IPS-15b (cell line): ENCODE data around the gene MYLIP.

ENCODE experiments used
- H3K27me3 ChIP-seq: one replicate; pipeline ENCODE4 v1.6.1; 2013; ENCODE audit warnings: low read length; ENCODE audit not compliant: control insufficient read depth, insufficient read depth
- H3K36me3 ChIP-seq: one replicate; pipeline ENCODE4 v1.6.1; 2013; ENCODE audit warnings: low read length; ENCODE audit not compliant: control insufficient read depth, insufficient read depth
- H3K4me1 ChIP-seq: one replicate; pipeline ENCODE4 v1.6.1; 2013; ENCODE audit warnings: mild to moderate bottlenecking, low read length; ENCODE audit not compliant: control insufficient read depth, insufficient read depth
- H3K4me3 ChIP-seq: one replicate; pipeline ENCODE4 v1.5.1; 2013; ENCODE audit warnings: low read depth, low read length
- H3K9ac ChIP-seq: one replicate; pipeline ENCODE4 v1.6.1; 2013; ENCODE audit warnings: low read depth, mild to moderate bottlenecking, low read length
- H3K9me3 ChIP-seq: one replicate; pipeline ENCODE4 v1.6.1; 2013; ENCODE audit warnings: mild to moderate bottlenecking, low read length; ENCODE audit not compliant: control insufficient read depth, insufficient read depth

Gene MYLIP

GRCh38 chr6:16148498-16148897 lies 19.6 kb downstream of the MYLIP start:
- Histone ChIP-seq H3K4me1 (no peaks in the 10 kb centered on the region), H3K9ac (no peak overlapping the region), H3K36me3 (peaks cover 30% of the 10 kb centered on the region), H3K9me3 (no peaks in the 10 kb centered on the region), H3K27me3 (no peaks in the 10 kb centered on the region), H3K4me3 (no peak overlapping the region)

GRCh38 chr6:16149305-16149704 lies 20.4 kb downstream of the MYLIP start:
- no peaks in the 10 kb centered on the region for H3K9me3 ChIP-seq
- no peak overlapping the region for H3K9ac ChIP-seq
- no peaks in the 10 kb centered on the region for H3K27me3 ChIP-seq
- no peaks in the 10 kb centered on the region for H3K4me1 ChIP-seq
- no peak overlapping the region for H3K4me3 ChIP-seq
- H3K36me3 ChIP-seq = peaks cover 27% of the 10 kb centered on the region

GRCh38 chr6:16150098-16150497 lies 21.2 kb downstream of the MYLIP start:
- Histone ChIP-seq H3K4me1 (no peaks in the 10 kb centered on the region), H3K9me3 (no peaks in the 10 kb centered on the region), H3K4me3 (no peak overlapping the region), H3K9ac (no peak overlapping the region), H3K27me3 (no peaks in the 10 kb centered on the region), H3K36me3 (peaks cover 20% of the 10 kb centered on the region)

GRCh38 chr6:16153211-16153820 lies 24.4 kb downstream of the MYLIP start:
- Histone ChIP-seq H3K4me3 (no peak overlapping the region), H3K9me3 (no peaks in the 10 kb centered on the region), H3K9ac (no peak overlapping the region), H3K27me3 (no peaks in the 10 kb centered on the region), H3K4me1 (no peaks in the 10 kb centered on the region), H3K36me3 (peaks cover 2% of the 10 kb centered on the region)

GRCh38 chr6:16154904-16155303 lies 26.0 kb downstream of the MYLIP start:
- Histone ChIP-seq H3K4me3 (no peak overlapping the region), H3K36me3 (peaks cover 2% of the 10 kb centered on the region), H3K9me3 (no peaks in the 10 kb centered on the region)

GRCh38 chr6:16157492-16157891 lies 28.6 kb downstream of the MYLIP start:
- no peak overlapping the region for H3K9ac ChIP-seq
- H3K9me3 ChIP-seq = no peaks in the 10 kb centered on the region
- peaks cover 2% of the 10 kb centered on the region for H3K36me3 ChIP-seq
- no peaks in the 10 kb centered on the region for H3K27me3 ChIP-seq
- H3K4me1 ChIP-seq = no peaks in the 10 kb centered on the region
- no peak overlapping the region for H3K4me3 ChIP-seq

More at GRCh38 chr6:16154904-16155303, 26.0 kb downstream of the MYLIP start:
- Histone ChIP-seq H3K9ac (no peak overlapping the region), H3K27me3 (no peaks in the 10 kb centered on the region), H3K4me1 (no peaks in the 10 kb centered on the region)

GRCh38 chr6:16157909-16158308 lies 29.0 kb downstream of the MYLIP start:
- Histone ChIP-seq H3K36me3 (peaks cover 2% of the 10 kb centered on the region), H3K27me3 (no peaks in the 10 kb centered on the region), H3K9me3 (no peaks in the 10 kb centered on the region), H3K4me3 (no peak overlapping the region), H3K9ac (no peak overlapping the region), H3K4me1 (no peaks in the 10 kb centered on the region)

- no peaks in the 10 kb centered on the region for H3K9me3 ChIP-seq
- H3K27me3 ChIP-seq = no peaks in the 10 kb centered on the region
- H3K4me3 ChIP-seq = no peak overlapping the region
- H3K36me3 ChIP-seq = peaks cover 2% of the 10 kb centered on the region
- H3K4me1 ChIP-seq = no peaks in the 10 kb centered on the region
- no peak overlapping the region for H3K9ac ChIP-seq
These were observed 30.2 kb downstream of the MYLIP start for GRCh38 chr6:16158943-16159557.

GRCh38 chr6:16160794-16161193 lies 31.9 kb downstream of the MYLIP start:
- no peaks in the 10 kb centered on the region for H3K9me3 ChIP-seq
- H3K4me3 ChIP-seq = no peak overlapping the region
- H3K9ac ChIP-seq = no peak overlapping the region
- no peaks in the 10 kb centered on the region for H3K36me3 ChIP-seq
- H3K4me1 ChIP-seq = no peaks in the 10 kb centered on the region
- no peaks in the 10 kb centered on the region for H3K27me3 ChIP-seq

GRCh38 chr6:16162003-16162402 lies 33.1 kb downstream of the MYLIP start:
- Histone ChIP-seq H3K9me3 (no peaks in the 10 kb centered on the region), H3K4me3 (no peak overlapping the region), H3K27me3 (no peaks in the 10 kb centered on the region), H3K4me1 (no peaks in the 10 kb centered on the region), H3K9ac (no peak overlapping the region), H3K36me3 (no peaks in the 10 kb centered on the region)

- Histone ChIP-seq H3K9me3 (no peaks in the 10 kb centered on the region), H3K9ac (no peak overlapping the region), H3K27me3 (no peaks in the 10 kb centered on the region), H3K36me3 (no peaks in the 10 kb centered on the region), H3K4me3 (no peak overlapping the region), H3K4me1 (no peaks in the 10 kb centered on the region)
These were observed 34.2 kb downstream of the MYLIP start for GRCh38 chr6:16163066-16163465.

GRCh38 chr6:16163535-16164300 lies 34.8 kb downstream of the MYLIP start:
- no peaks in the 10 kb centered on the region for H3K27me3 ChIP-seq
- no peaks in the 10 kb centered on the region for H3K36me3 ChIP-seq
- H3K9me3 ChIP-seq = no peaks in the 10 kb centered on the region
- H3K4me1 ChIP-seq = no peaks in the 10 kb centered on the region
- no peak overlapping the region for H3K9ac ChIP-seq
- H3K4me3 ChIP-seq = no peak overlapping the region
